ENCODE results near the gene SMIM29. TPM values are rescaled to one million over a fixed set of nuclear protein-coding genes. Genes with fewer than 3 reads are reported as not detected.

SMIM29 gene
- total and polyA plus RNA-seq, 10 of the 15 experiments (the other 5 are each of a cell fraction or from before 2014, with no cell fraction given), result 7.1 to 30.0 (median 16.2) TPM

- ChIA-PET RAD21 (ENCODE audit: unreplicated experiment) (no interaction called here), SMC1A (ENCODE audit: uncharacterized antibody, unreplicated experiment) (no interaction called here)
- BruUV-seq (replicated peaks), result no TSS peak
These were observed 11.9 kb upstream of the SMIM29 start for GRCh38 chr6:34260576-34261267.

More at GRCh38 chr6:34260576-34261267, 11.9 kb upstream of the SMIM29 start:
- TF ChIP-seq TBL1XR1 (IDR thresholded peaks at IDR 0.05; ENCODE audit: low read depth, low read length) (no peak), CHD2 (IDR thresholded peaks at IDR 0.05; ENCODE audit: borderline replicate concordance, low read depth, low read length) (no peak), RBBP5 (conservative IDR thresholded peaks at IDR 0.05) (no peak), ATF7 (IDR thresholded peaks at IDR 0.05; ENCODE audit: low read depth) (no peak), IKZF1 (conservative IDR thresholded peaks at IDR 0.05) (no peak), FOXK2 (IDR thresholded peaks at IDR 0.05) (no peak), CBFB (IDR thresholded peaks at IDR 0.05; ENCODE audit: low read depth) (no peak), NBN (IDR thresholded peaks at IDR 0.05) (no peak), CEBPB (IDR thresholded peaks at IDR 0.05; ENCODE audit: borderline replicate concordance in 1 of 2, low read depth in 2 of 2, low read length in 2 of 2) (no peak), E4F1 (IDR thresholded peaks at IDR 0.05; ENCODE audit: borderline replicate concordance, partially characterized antibody) (no peak), SIN3A (IDR thresholded peaks at IDR 0.05; ENCODE audit: low read depth, low read length) (no peak), HSF1 (IDR thresholded peaks at IDR 0.05; ENCODE audit: low read depth, low read length) (no peak), BCL11A (IDR thresholded peaks at IDR 0.05; ENCODE audit: low read depth, low read length) (no peak), POLR2A (IDR thresholded peaks at IDR 0.05; ENCODE audit: low read depth, low read length) (no peak), USF2 (IDR thresholded peaks at IDR 0.05; ENCODE audit: borderline replicate concordance, low read depth, low read length) (no peak), ASH2L (IDR thresholded peaks at IDR 0.05; ENCODE audit: borderline replicate concordance, low read depth) (no peak), E2F8 (IDR thresholded peaks at IDR 0.05; ENCODE audit: low read depth, partially characterized antibody) (no peak), CREB1 (IDR thresholded peaks at IDR 0.05; ENCODE audit: low read depth) (no peak), TAF1 (IDR thresholded peaks at IDR 0.05; ENCODE audit: borderline replicate concordance, low read depth, low read length) (no peak)
- DNase-seq (ENCODE audit: low read depth, low spot score), result no peak
- intact Hi-C loops (cut with micrococcal nuclease; ENCODE audit: unreplicated experiment), result no loop called here
- no peak overlapping the region for H3K4me3 ChIP-seq
- no peak overlapping the region for H3K4me2 ChIP-seq (ENCODE audit: control insufficient read depth, insufficient read depth)
- H3K27ac ChIP-seq (ENCODE audit: control insufficient read depth, insufficient read depth), result no peak overlapping the region
- in situ Hi-C loops (cut with MboI), result no loop called here
- POLR2A ChIA-PET, result no interaction called here
- no peak for FAIRE-seq
- CTCF ChIA-PET, result no interaction called here
- H3K4me1 ChIP-seq (ENCODE audit: control insufficient read depth, insufficient read depth, low read length), result no peaks in the 10 kb centered on the region
- H4K20me1 ChIP-seq (ENCODE audit: control insufficient read depth, insufficient read depth), result no peaks in the 10 kb centered on the region
- H3K79me2 ChIP-seq (ENCODE audit: control insufficient read depth, insufficient read depth, low read length), result no peaks in the 10 kb centered on the region
- no peak overlapping the region for H3K9ac ChIP-seq (ENCODE audit: control insufficient read depth, insufficient read depth, low read length)
- H2AFZ ChIP-seq (ENCODE audit: control insufficient read depth, low read depth, low read length), result no peak overlapping the region
- no peak for ATAC-seq
- no peaks in the 10 kb centered on the region; the same call in 2 of the 3 replicates for H3K9me3 ChIP-seq (replicated peaks; ENCODE audit: control insufficient read depth, insufficient read depth, low read length)
- H3K36me3 ChIP-seq (ENCODE audit: control insufficient read depth in 2 of 2, insufficient read depth in 2 of 2, low read length in 1 of 2), result no peaks in the 10 kb centered on the region
- WGBS (ENCODE audit: insufficient coverage, insufficient replicate concordance, low lambda C conversion rate, missing lambda C conversion rate), result 79% methylated on average over 17 of the region's 17 CpGs
- no peaks in the 10 kb centered on the region for H3K27me3 ChIP-seq (replicated peaks in 1 of 2; ENCODE audit: control insufficient read depth in 2 of 2, insufficient read depth in 2 of 2, low read length in 1 of 2)
